ACC112 (cell line): ENCODE data around the gene B4GALNT3.

ENCODE experiments used
- H2AFZ ChIP-seq: fragments of 200-600 bp; sonication (generic); one replicate; pipeline ENCODE4 v1.6.0; 2017; ENCODE audit warnings: antibody characterized with exemption, low read length; ENCODE audit not compliant: unreplicated experiment
- H3K27ac ChIP-seq: fragments of 200-600 bp; sonication (generic); 2 replicates; pipeline ENCODE4 v1.5.1; 2014; ENCODE audit warnings: low read depth, mild to moderate bottlenecking, antibody characterized with exemption, low read length, moderate library complexity
- H3K27me3 ChIP-seq: fragments of 200-600 bp; sonication (generic); 2 replicates; pipeline ENCODE4 v1.6.1; 2014; ENCODE audit warnings: mild to moderate bottlenecking, antibody characterized with exemption, low read length, moderate library complexity, mixed read lengths; ENCODE audit not compliant: insufficient read depth
- H3K36me3 ChIP-seq: fragments of 200-600 bp; sonication (generic); 2 replicates; pipeline ENCODE4 v1.6.1; 2016; ENCODE audit warnings: mild to moderate bottlenecking, antibody characterized with exemption, low read length, moderate library complexity, mixed read lengths; ENCODE audit not compliant: insufficient read depth
- H3K4me1 ChIP-seq: fragments of 200-600 bp; sonication (generic); one replicate; pipeline ENCODE4 v1.6.1; 2016; ENCODE audit warnings: low read length, mixed read lengths; ENCODE audit not compliant: insufficient read depth, unreplicated experiment, control insufficient read depth
- H3K4me3 ChIP-seq: fragments of 200-600 bp; sonication (generic); 2 replicates; pipeline ENCODE4 v1.5.1; 2014; ENCODE audit warnings: mild to moderate bottlenecking, low read depth, low read length
- H3K79me2 ChIP-seq: fragments of 200-600 bp; sonication (generic); one replicate; pipeline ENCODE4 v1.6.0; 2016; ENCODE audit warnings: low read length; ENCODE audit not compliant: control insufficient read depth, unreplicated experiment, insufficient read depth

B4GALNT3 gene

GRCh38 chr12:527241-527640, 67.5 kb downstream of the B4GALNT3 start:
- Histone ChIP-seq H3K27ac (no peak overlapping the region), H3K4me1 (no peaks in the 10 kb centered on the region), H2AFZ (no peak overlapping the region), H3K79me2 (no peaks in the 10 kb centered on the region), H3K4me3 (no peak overlapping the region), H3K36me3 (no peaks in the 10 kb centered on the region), H3K27me3 (peaks cover 31% of the 10 kb centered on the region)

GRCh38 chr12:527729-528128, 68.0 kb downstream of the B4GALNT3 start:
- H3K27me3 ChIP-seq: peaks cover 35% of the 10 kb centered on the region; the same call in 1 of the 2 replicates
- H3K79me2 ChIP-seq: no peaks in the 10 kb centered on the region
- H3K27ac ChIP-seq: no peak overlapping the region
- no peak overlapping the region for H3K4me3 ChIP-seq
- H2AFZ ChIP-seq: no peak overlapping the region
- no peaks in the 10 kb centered on the region for H3K4me1 ChIP-seq
- H3K36me3 ChIP-seq: no peaks in the 10 kb centered on the region

- no peaks in the 10 kb centered on the region for H3K79me2 ChIP-seq
- no peak overlapping the region for H3K27ac ChIP-seq
- no peaks in the 10 kb centered on the region for H3K36me3 ChIP-seq
These were observed 70.6 kb downstream of the B4GALNT3 start for GRCh38 chr12:530308-530707.

GRCh38 chr12:530821-531220, 71.1 kb downstream of the B4GALNT3 start:
- Histone ChIP-seq H3K27ac (no peak overlapping the region), H2AFZ (no peak overlapping the region), H3K4me3 (no peak overlapping the region), H3K4me1 (no peaks in the 10 kb centered on the region), H3K36me3 (no peaks in the 10 kb centered on the region), H3K27me3 (peaks cover 46% of the 10 kb centered on the region), H3K79me2 (no peaks in the 10 kb centered on the region)

More at GRCh38 chr12:530308-530707, 70.6 kb downstream of the B4GALNT3 start:
- Histone ChIP-seq H3K4me1 (no peaks in the 10 kb centered on the region), H2AFZ (no peak overlapping the region), H3K4me3 (no peak overlapping the region), H3K27me3 (peaks cover 47% of the 10 kb centered on the region; the same call in 1 of the 2 replicates)

GRCh38 chr12:531951-532585, 72.3 kb downstream of the B4GALNT3 start:
- H3K79me2 ChIP-seq: no peaks in the 10 kb centered on the region

GRCh38 chr12:532908-533565, 73.3 kb downstream of the B4GALNT3 start:
- no peak overlapping the region for H3K4me3 ChIP-seq
- no peaks in the 10 kb centered on the region for H3K79me2 ChIP-seq
- H3K27ac ChIP-seq: no peak overlapping the region
- no peaks in the 10 kb centered on the region for H3K4me1 ChIP-seq
- H3K36me3 ChIP-seq: no peaks in the 10 kb centered on the region
- no peak overlapping the region for H2AFZ ChIP-seq
- peaks cover 34% of the 10 kb centered on the region for H3K27me3 ChIP-seq

More at GRCh38 chr12:531951-532585, 72.3 kb downstream of the B4GALNT3 start:
- H2AFZ ChIP-seq: no peak overlapping the region
- H3K4me1 ChIP-seq: no peaks in the 10 kb centered on the region
- no peak overlapping the region for H3K4me3 ChIP-seq
- H3K27ac ChIP-seq: no peak overlapping the region
- no peaks in the 10 kb centered on the region for H3K36me3 ChIP-seq
- peaks cover 36% of the 10 kb centered on the region for H3K27me3 ChIP-seq

- H3K27ac ChIP-seq: no peak overlapping the region
- no peak overlapping the region for H2AFZ ChIP-seq
- no peaks in the 10 kb centered on the region for H3K79me2 ChIP-seq
- peaks cover 31% of the 10 kb centered on the region for H3K27me3 ChIP-seq
- H3K36me3 ChIP-seq: no peaks in the 10 kb centered on the region
- peaks cover 2% of the 10 kb centered on the region for H3K4me1 ChIP-seq
- no peak overlapping the region for H3K4me3 ChIP-seq
These were observed 74.0 kb downstream of the B4GALNT3 start for GRCh38 chr12:533718-534117.

- Histone ChIP-seq H3K27me3 (peaks cover 26% of the 10 kb centered on the region), H3K4me3 (no peak overlapping the region), H3K27ac (no peak overlapping the region), H3K4me1 (peaks cover 7% of the 10 kb centered on the region), H3K79me2 (no peaks in the 10 kb centered on the region), H3K36me3 (no peaks in the 10 kb centered on the region), H2AFZ (no peak overlapping the region)
These were observed 74.5 kb downstream of the B4GALNT3 start for GRCh38 chr12:534216-534615.

GRCh38 chr12:535396-535795, 75.7 kb downstream of the B4GALNT3 start:
- H3K4me1 ChIP-seq: peaks cover 8% of the 10 kb centered on the region
- no peaks in the 10 kb centered on the region for H3K36me3 ChIP-seq
- H3K27me3 ChIP-seq: peaks cover 25% of the 10 kb centered on the region
- H3K79me2 ChIP-seq: no peaks in the 10 kb centered on the region
- no peak overlapping the region for H3K27ac ChIP-seq
- no peak overlapping the region for H2AFZ ChIP-seq
- no peak overlapping the region for H3K4me3 ChIP-seq

GRCh38 chr12:536751-537245, 77.1 kb downstream of the B4GALNT3 start:
- peaks cover 8% of the 10 kb centered on the region for H3K4me1 ChIP-seq
- H2AFZ ChIP-seq: no peak overlapping the region
- no peaks in the 10 kb centered on the region for H3K36me3 ChIP-seq
- no peak overlapping the region for H3K27ac ChIP-seq
- no peak overlapping the region for H3K4me3 ChIP-seq
- no peaks in the 10 kb centered on the region for H3K79me2 ChIP-seq
- peaks cover 25% of the 10 kb centered on the region for H3K27me3 ChIP-seq

GRCh38 chr12:537772-538171, 78.0 kb downstream of the B4GALNT3 start:
- Histone ChIP-seq H3K27me3 (peaks cover 17% of the 10 kb centered on the region; the same call in 1 of the 2 replicates), H3K79me2 (no peaks in the 10 kb centered on the region), H3K27ac (no peak overlapping the region), H3K36me3 (no peaks in the 10 kb centered on the region), H3K4me1 (peaks cover 8% of the 10 kb centered on the region), H3K4me3 (no peak overlapping the region), H2AFZ (no peak overlapping the region)
